ENCODE measurements around the gene OR2AP1. TPM values are rescaled to one million over a fixed set of nuclear protein-coding genes. Genes with fewer than 3 reads are reported as not detected.

Gene OR2AP1
- total RNA-seq, 1 donor from 2014 or later, result not detected

GRCh38 chr12:55614764-55615163 is 42.5 kb downstream of the OR2AP1 start:
- no peak for TF ChIP-seq CTCF (IDR thresholded peaks at IDR 0.05)
- intact Hi-C loops (cut with DNase I), result no loop called here
- Histone ChIP-seq H3K4me3 (no peak overlapping the region), H3K36me3 (no peaks in the 10 kb centered on the region), H3K9me3 (peaks cover 20% of the 10 kb centered on the region), H3K4me1 (no peaks in the 10 kb centered on the region), H3K27me3 (ENCODE audit: low read depth) (no peaks in the 10 kb centered on the region), H3K27ac (no peak overlapping the region)
- DNase-seq (no peak), ATAC-seq (no peak)

DNA sequence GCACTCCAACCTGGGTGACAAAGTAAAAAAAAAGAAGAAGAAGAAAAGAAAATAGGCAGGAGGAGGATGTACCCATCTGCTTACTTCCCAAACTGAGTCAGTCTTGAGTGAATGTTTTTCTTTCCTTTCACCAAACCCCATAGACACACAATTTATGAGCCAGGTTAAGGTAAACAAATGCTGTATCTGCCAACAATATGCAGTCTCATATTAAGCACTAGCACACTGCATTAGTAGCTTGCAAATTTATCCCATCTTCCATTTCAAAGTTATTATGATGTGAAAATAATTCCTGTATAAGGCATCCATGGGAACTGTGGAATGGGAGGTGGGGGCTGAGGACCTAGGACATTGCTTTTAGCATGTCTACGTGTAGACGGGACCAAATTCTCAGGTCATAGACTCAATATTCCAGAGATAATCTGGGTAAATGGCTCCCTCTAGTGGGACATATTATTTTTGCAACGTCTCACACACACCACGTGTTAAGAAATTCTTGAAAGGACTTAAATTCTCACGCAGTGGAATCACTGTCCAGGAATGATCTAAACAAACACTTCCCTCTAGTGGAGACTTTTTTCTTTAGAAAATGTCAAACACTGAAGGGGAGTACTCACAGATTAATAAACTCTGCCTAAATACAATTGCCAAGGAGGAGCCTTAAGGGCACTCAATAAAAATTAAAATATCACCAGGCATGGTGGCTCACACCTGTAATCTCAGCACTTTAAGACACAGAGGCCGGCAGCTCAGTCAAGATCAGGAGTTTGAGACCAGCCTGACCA is 47.3 kb downstream of the OR2AP1 start:
- no peak overlapping the region for H3K27ac ChIP-seq
- no peaks in the 10 kb centered on the region for H3K36me3 ChIP-seq
- peak; percentile 81 for TF ChIP-seq CTCF (IDR thresholded peaks at IDR 0.05)
- no peaks in the 10 kb centered on the region for H3K4me1 ChIP-seq
- intact Hi-C loops (cut with DNase I), result loop anchor here (5.0 kb wide), 1 partner anchor 427 kb away; no protein-coding TSS in a partner anchor
- ATAC-seq, result peak; percentile 94 to 95
- H3K4me3 ChIP-seq, result no peak overlapping the region
- peaks cover 18% of the 10 kb centered on the region for H3K9me3 ChIP-seq
- DNase-seq, result no peak
- no peaks in the 10 kb centered on the region for H3K27me3 ChIP-seq (ENCODE audit: low read depth)

GRCh38 chr12:55624056-55624455 is 51.8 kb downstream of the OR2AP1 start:
- no peaks in the 10 kb centered on the region for H3K9me3 ChIP-seq
- no peak for TF ChIP-seq CTCF (IDR thresholded peaks at IDR 0.05)
- H3K4me3 ChIP-seq, result no peak overlapping the region
- ATAC-seq, result no peak
- DNase-seq, result no peak
- H3K27me3 ChIP-seq (ENCODE audit: low read depth), result no peaks in the 10 kb centered on the region
- H3K27ac ChIP-seq, result no peak overlapping the region
- no peaks in the 10 kb centered on the region for H3K4me1 ChIP-seq
- intact Hi-C loops (cut with DNase I), result loop anchor here (5.0 kb wide), 1 partner anchor 432 kb away; no protein-coding TSS in a partner anchor
- H3K36me3 ChIP-seq, result no peaks in the 10 kb centered on the region

Other genes with a start within 250 kb of the OR2AP1 start
- gene OR6C3, start 241.7 kb upstream of the OR2AP1 start, total RNA-seq, result not detected
- not detected for gene OR6C75, start 209.5 kb upstream of the OR2AP1 start, total RNA-seq
- not detected for gene OR6C65, start 171.9 kb upstream of the OR2AP1 start, total RNA-seq
- gene OR6C76, start 146.2 kb upstream of the OR2AP1 start, total RNA-seq, result not detected
- not detected for gene OR6C2, start 128.4 kb upstream of the OR2AP1 start, total RNA-seq
- gene OR6C70, start 102.3 kb upstream of the OR2AP1 start, total RNA-seq, result not detected
- gene OR6C68, start 80.1 kb upstream of the OR2AP1 start, total RNA-seq, result not detected
- not detected for gene OR6C4, start 22.9 kb upstream of the OR2AP1 start, total RNA-seq
- not detected for gene OR10P1, start 64.4 kb downstream of the OR2AP1 start, total RNA-seq
- gene ITGA7, start 135.4 kb downstream of the OR2AP1 start, total RNA-seq, result 17.5 TPM
- 134 TPM for gene BLOC1S1, start 143.6 kb downstream of the OR2AP1 start, total RNA-seq
- gene RDH5, start 147.9 kb downstream of the OR2AP1 start, total RNA-seq, result 11.1 TPM
- gene CD63, start 156.5 kb downstream of the OR2AP1 start, total RNA-seq, result 1,142 TPM
- 3.8 TPM for gene GDF11, start 170.7 kb downstream of the OR2AP1 start, total RNA-seq
- gene SARNP, start 245.3 kb downstream of the OR2AP1 start, total RNA-seq, result 40.1 TPM
- gene ORMDL2, start 245.6 kb downstream of the OR2AP1 start, total RNA-seq, result 49.6 TPM